ENCODE data around the gene NHS. TPM values are rescaled to one million over a fixed set of nuclear protein-coding genes. Genes with fewer than 3 reads are reported as not detected.

The NHS gene
- total RNA-seq, 1 experiment from 2014 or later = 2.2 TPM

DNA sequence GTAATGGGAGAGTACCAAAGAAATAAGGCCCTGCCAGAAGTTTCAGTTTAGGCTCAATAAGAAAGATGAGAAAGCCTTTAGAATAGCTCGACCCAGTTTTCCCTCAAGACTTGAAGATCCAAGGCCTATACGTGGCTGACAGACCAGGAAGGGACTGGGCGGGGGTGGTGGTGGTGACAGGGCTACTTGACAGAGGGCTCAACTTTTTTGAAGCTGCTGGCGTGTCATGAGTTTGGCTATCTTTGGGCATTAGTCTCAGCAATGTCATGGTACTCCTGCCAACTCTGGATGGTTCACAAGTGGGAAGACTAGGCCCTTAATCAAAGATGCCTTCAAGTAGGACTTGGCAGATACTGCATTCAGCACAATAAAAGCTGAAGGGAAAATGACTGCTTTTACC lies 262.2 kb downstream of the NHS start:
- Histone ChIP-seq H3K9me3 (no peaks in the 10 kb centered on the region), H3K27me3 (replicated peaks; ENCODE audit: control insufficient read depth, insufficient read depth, low read length) (no peaks in the 10 kb centered on the region), H3K4me1 (peaks cover 11% of the 10 kb centered on the region; the same call in 1 of the 2 replicates), H3K4me3 (ENCODE audit: low read depth, low read length) (no peak overlapping the region), H3K36me3 (ENCODE audit: control insufficient read depth, insufficient read depth, low read length) (no peaks in the 10 kb centered on the region)
- TF ChIP-seq, protein P1, sequence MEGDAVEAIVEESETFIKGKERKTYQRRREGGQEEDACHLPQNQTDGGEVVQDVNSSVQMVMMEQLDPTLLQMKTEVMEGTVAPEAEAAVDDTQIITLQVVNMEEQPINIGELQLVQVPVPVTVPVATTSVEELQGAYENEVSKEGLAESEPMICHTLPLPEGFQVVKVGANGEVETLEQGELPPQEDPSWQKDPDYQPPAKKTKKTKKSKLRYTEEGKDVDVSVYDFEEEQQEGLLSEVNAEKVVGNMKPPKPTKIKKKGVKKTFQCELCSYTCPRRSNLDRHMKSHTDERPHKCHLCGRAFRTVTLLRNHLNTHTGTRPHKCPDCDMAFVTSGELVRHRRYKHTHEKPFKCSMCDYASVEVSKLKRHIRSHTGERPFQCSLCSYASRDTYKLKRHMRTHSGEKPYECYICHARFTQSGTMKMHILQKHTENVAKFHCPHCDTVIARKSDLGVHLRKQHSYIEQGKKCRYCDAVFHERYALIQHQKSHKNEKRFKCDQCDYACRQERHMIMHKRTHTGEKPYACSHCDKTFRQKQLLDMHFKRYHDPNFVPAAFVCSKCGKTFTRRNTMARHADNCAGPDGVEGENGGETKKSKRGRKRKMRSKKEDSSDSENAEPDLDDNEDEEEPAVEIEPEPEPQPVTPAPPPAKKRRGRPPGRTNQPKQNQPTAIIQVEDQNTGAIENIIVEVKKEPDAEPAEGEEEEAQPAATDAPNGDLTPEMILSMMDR (IDR thresholded peaks at IDR 0.05; ENCODE audit: insufficient read depth in 1 of 2, low read depth in 1 of 2, low read length in 1 of 2, severe bottlenecking in 1 of 2, unreplicated experiment in 1 of 2) = no peak
- H3K4me3 Mint-ChIP-seq (ENCODE audit: unreplicated experiment) = no peak overlapping the region
- no peaks in the 10 kb centered on the region for H3K9me3 Mint-ChIP-seq (ENCODE audit: unreplicated experiment)
- ChIA-PET POLR2A (no interaction called here), CTCF (no interaction called here)
- H3K36me3 Mint-ChIP-seq (ENCODE audit: insufficient read depth, unreplicated experiment) = no peaks in the 10 kb centered on the region
- intact Hi-C loops (cut with micrococcal nuclease; ENCODE audit: unreplicated experiment) = no loop called here
- H3K4me1 Mint-ChIP-seq (ENCODE audit: low read depth, unreplicated experiment) = peaks cover 17% of the 10 kb centered on the region
- H3K27ac Mint-ChIP-seq (ENCODE audit: unreplicated experiment) = no peak overlapping the region
- BruUV-seq (replicated peaks) = no TSS peak
- H3K27me3 Mint-ChIP-seq (ENCODE audit: insufficient read depth, unreplicated experiment) = no peaks in the 10 kb centered on the region
- no peak for DNase-seq

DNA sequence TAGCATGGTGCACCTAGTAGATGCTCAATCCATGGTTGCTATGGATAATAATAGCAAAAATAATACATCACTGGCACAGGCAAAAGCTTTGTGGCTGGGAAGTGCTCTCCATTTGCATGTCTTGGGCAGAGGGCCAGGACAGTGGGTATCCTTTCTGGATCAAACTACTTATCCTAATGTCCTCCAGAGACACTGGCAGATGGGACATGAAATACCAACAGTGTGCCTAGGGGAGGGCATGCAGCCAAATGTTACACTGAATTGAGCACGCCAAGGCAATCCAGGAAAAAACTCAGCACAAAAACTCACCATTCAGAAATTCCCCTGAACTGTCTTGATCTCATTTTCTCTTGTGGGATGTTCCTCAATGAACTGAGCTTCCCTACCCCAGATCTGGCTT lies 263.7 kb downstream of the NHS start:
- no peaks in the 10 kb centered on the region for H3K9me3 ChIP-seq
- Mint-ChIP-seq H3K27me3 (ENCODE audit: insufficient read depth, unreplicated experiment) (no peaks in the 10 kb centered on the region), H3K36me3 (ENCODE audit: insufficient read depth, unreplicated experiment) (no peaks in the 10 kb centered on the region), H3K9me3 (ENCODE audit: unreplicated experiment) (no peaks in the 10 kb centered on the region), H3K4me3 (ENCODE audit: unreplicated experiment) (no peak overlapping the region), H3K4me1 (ENCODE audit: low read depth, unreplicated experiment) (peaks cover 9% of the 10 kb centered on the region), H3K27ac (ENCODE audit: unreplicated experiment) (no peak overlapping the region)
- ChIA-PET POLR2A (no interaction called here), CTCF (no interaction called here)
- intact Hi-C loops (cut with micrococcal nuclease; ENCODE audit: unreplicated experiment) = no loop called here
- no TSS peak for BruUV-seq (replicated peaks)
- no peak for DNase-seq
- no peak overlapping the region for H3K4me3 ChIP-seq (ENCODE audit: low read depth, low read length)
- TF ChIP-seq, protein P1 (IDR thresholded peaks at IDR 0.05; ENCODE audit: insufficient read depth in 1 of 2, low read depth in 1 of 2, low read length in 1 of 2, severe bottlenecking in 1 of 2, unreplicated experiment in 1 of 2) = no peak
- H3K36me3 ChIP-seq (ENCODE audit: control insufficient read depth, insufficient read depth, low read length) = no peaks in the 10 kb centered on the region
- peaks cover 11% of the 10 kb centered on the region; the same call in 1 of the 2 replicates for H3K4me1 ChIP-seq
- no peaks in the 10 kb centered on the region for H3K27me3 ChIP-seq (replicated peaks; ENCODE audit: control insufficient read depth, insufficient read depth, low read length)

DNA sequence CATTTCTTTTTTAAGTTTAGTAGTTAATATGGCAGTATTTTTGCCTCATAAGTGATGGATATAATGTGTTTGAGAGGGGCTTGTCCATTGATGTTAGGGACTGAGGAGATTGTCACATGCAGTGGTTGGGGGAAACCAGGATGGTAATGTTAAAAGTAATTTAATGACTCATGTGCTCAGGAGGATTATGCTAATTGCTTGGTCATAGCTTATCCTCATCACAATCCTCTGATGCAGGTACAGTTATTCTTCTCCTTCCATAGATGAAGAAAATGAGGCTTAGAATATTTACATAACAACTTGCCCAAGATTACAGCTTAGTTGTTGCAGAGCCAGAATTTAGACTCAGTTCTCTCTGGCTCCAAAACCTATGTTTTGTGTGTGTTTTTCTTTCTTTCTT lies 267.9 kb downstream of the NHS start:
- Mint-ChIP-seq H3K27ac (ENCODE audit: unreplicated experiment) (no peak overlapping the region), H3K4me1 (ENCODE audit: low read depth, unreplicated experiment) (no peaks in the 10 kb centered on the region), H3K27me3 (ENCODE audit: insufficient read depth, unreplicated experiment) (no peaks in the 10 kb centered on the region), H3K9me3 (ENCODE audit: unreplicated experiment) (no peaks in the 10 kb centered on the region), H3K36me3 (ENCODE audit: insufficient read depth, unreplicated experiment) (no peaks in the 10 kb centered on the region), H3K4me3 (ENCODE audit: unreplicated experiment) (no peak overlapping the region)
- no peaks in the 10 kb centered on the region for H3K36me3 ChIP-seq (ENCODE audit: control insufficient read depth, insufficient read depth, low read length)
- no TSS peak for BruUV-seq (replicated peaks)
- intact Hi-C loops (cut with micrococcal nuclease; ENCODE audit: unreplicated experiment) = no loop called here
- no peak for DNase-seq
- TF ChIP-seq, protein P1 (IDR thresholded peaks at IDR 0.05; ENCODE audit: insufficient read depth in 1 of 2, low read depth in 1 of 2, low read length in 1 of 2, severe bottlenecking in 1 of 2, unreplicated experiment in 1 of 2) = no peak
- CTCF ChIA-PET = no interaction called here
- POLR2A ChIA-PET = no interaction called here
- H3K9me3 ChIP-seq = no peaks in the 10 kb centered on the region
- no peaks in the 10 kb centered on the region for H3K27me3 ChIP-seq (replicated peaks; ENCODE audit: control insufficient read depth, insufficient read depth, low read length)
- no peaks in the 10 kb centered on the region for H3K4me1 ChIP-seq
- no peak overlapping the region for H3K4me3 ChIP-seq (ENCODE audit: low read depth, low read length)

Data from Caco-2 (cell line).